ENCODE data around the gene ZNF84.

DNA sequence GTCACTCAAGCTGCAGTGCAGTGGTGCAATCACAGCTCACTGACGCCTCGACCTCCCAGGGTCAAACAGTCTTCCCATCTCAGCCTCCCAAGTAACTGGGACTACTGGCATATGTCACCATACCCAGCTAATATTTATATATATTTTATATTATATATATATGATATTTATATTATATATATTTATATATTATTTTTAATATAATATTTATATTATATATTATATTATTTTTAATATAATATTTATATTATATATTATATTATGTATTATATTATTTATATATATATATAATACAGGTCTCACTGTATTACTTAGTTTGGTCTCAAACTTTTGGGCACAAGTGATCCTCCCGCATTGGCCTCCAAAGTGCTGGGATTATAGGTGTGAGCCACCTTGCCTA is 9.4 kb downstream of the ZNF84 start:
- TF ChIP-seq, protein P1, sequence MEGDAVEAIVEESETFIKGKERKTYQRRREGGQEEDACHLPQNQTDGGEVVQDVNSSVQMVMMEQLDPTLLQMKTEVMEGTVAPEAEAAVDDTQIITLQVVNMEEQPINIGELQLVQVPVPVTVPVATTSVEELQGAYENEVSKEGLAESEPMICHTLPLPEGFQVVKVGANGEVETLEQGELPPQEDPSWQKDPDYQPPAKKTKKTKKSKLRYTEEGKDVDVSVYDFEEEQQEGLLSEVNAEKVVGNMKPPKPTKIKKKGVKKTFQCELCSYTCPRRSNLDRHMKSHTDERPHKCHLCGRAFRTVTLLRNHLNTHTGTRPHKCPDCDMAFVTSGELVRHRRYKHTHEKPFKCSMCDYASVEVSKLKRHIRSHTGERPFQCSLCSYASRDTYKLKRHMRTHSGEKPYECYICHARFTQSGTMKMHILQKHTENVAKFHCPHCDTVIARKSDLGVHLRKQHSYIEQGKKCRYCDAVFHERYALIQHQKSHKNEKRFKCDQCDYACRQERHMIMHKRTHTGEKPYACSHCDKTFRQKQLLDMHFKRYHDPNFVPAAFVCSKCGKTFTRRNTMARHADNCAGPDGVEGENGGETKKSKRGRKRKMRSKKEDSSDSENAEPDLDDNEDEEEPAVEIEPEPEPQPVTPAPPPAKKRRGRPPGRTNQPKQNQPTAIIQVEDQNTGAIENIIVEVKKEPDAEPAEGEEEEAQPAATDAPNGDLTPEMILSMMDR (IDR thresholded peaks at IDR 0.05; ENCODE audit: insufficient read depth, low read length), result no peak
- no peak for TF ChIP-seq POLR2AphosphoS5 (IDR thresholded peaks at IDR 0.05; ENCODE audit: low read depth)
- TF ChIP-seq GABPA (IDR thresholded peaks at IDR 0.05; ENCODE audit: low read depth), result no peak

Data from HL-60 (cell line).